WTC11 (cell line): ENCODE data around the gene ABTB2.

ENCODE experiments used
- FOXK1 ChIP-seq: sonication (generic); formaldehyde crosslinking; IDR thresholded peaks from 2 replicates; pipeline ENCODE4 v1.8.0; 2022; ENCODE audit warnings: mild to moderate bottlenecking, moderate library complexity, missing genetic modification reagents
- NR2C2 ChIP-seq: sonication (generic); formaldehyde crosslinking; IDR thresholded peaks from 2 replicates; pipeline ENCODE4 v1.8.0; 2022; ENCODE audit warnings: mild to moderate bottlenecking, missing genetic modification reagents
- TEAD4 ChIP-seq: sonication (generic); formaldehyde crosslinking; IDR thresholded peaks from 2 replicates; pipeline ENCODE4 v1.8.0; 2022; ENCODE audit warnings: mild to moderate bottlenecking, missing genetic modification reagents
- ZNF232 ChIP-seq: sonication (generic); formaldehyde crosslinking; IDR thresholded peaks from 2 replicates; pipeline ENCODE4 v1.8.0; 2022; ENCODE audit warnings: mild to moderate bottlenecking, missing genetic modification reagents
- TF ChIP-seq, protein P1 (sequence below): fragments of 200-600 bp; IDR thresholded peaks from 2 replicates; pipeline ENCODE4 v1.8.0; 2022; ENCODE audit warnings: antibody characterized with exemption
- TF ChIP-seq, protein P2 (sequence below): sonication (generic); formaldehyde crosslinking; IDR thresholded peaks from 2 replicates; pipeline ENCODE4 v1.8.1; 2023; ENCODE audit warnings: mild to moderate bottlenecking, missing genetic modification reagents, borderline replicate concordance
- TF ChIP-seq, protein P3 (sequence below): sonication (generic); formaldehyde crosslinking; IDR thresholded peaks from 2 replicates; pipeline ENCODE4 v1.8.1; 2023; ENCODE audit warnings: mild to moderate bottlenecking, missing genetic modification reagents

DNA sequence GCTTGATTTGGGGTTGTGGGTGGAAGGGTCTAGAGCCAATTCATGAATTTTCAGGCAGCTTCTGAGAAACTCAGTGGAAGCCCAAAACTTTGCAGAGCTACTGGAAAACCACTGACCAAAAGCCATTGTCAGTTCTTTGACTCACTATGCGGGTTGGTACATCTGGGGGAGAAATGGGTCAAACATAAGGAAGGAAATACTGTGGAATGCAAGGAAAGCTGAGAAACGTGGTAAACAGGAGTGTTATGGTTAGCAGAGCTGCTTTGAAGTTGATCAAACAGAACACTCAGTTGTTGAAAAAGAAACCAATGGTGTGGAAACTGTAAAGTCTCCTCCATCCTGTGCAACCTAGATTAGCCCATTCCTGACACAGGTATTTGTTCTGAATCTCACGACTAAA, 6.3 kb upstream of the ABTB2 start:
- no peak for TF ChIP-seq FOXK1
- TF ChIP-seq TEAD4 (CRISPR knock-in tag) = no peak
- TF ChIP-seq, protein P1, sequence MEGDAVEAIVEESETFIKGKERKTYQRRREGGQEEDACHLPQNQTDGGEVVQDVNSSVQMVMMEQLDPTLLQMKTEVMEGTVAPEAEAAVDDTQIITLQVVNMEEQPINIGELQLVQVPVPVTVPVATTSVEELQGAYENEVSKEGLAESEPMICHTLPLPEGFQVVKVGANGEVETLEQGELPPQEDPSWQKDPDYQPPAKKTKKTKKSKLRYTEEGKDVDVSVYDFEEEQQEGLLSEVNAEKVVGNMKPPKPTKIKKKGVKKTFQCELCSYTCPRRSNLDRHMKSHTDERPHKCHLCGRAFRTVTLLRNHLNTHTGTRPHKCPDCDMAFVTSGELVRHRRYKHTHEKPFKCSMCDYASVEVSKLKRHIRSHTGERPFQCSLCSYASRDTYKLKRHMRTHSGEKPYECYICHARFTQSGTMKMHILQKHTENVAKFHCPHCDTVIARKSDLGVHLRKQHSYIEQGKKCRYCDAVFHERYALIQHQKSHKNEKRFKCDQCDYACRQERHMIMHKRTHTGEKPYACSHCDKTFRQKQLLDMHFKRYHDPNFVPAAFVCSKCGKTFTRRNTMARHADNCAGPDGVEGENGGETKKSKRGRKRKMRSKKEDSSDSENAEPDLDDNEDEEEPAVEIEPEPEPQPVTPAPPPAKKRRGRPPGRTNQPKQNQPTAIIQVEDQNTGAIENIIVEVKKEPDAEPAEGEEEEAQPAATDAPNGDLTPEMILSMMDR = no peak
- TF ChIP-seq, protein P2, sequence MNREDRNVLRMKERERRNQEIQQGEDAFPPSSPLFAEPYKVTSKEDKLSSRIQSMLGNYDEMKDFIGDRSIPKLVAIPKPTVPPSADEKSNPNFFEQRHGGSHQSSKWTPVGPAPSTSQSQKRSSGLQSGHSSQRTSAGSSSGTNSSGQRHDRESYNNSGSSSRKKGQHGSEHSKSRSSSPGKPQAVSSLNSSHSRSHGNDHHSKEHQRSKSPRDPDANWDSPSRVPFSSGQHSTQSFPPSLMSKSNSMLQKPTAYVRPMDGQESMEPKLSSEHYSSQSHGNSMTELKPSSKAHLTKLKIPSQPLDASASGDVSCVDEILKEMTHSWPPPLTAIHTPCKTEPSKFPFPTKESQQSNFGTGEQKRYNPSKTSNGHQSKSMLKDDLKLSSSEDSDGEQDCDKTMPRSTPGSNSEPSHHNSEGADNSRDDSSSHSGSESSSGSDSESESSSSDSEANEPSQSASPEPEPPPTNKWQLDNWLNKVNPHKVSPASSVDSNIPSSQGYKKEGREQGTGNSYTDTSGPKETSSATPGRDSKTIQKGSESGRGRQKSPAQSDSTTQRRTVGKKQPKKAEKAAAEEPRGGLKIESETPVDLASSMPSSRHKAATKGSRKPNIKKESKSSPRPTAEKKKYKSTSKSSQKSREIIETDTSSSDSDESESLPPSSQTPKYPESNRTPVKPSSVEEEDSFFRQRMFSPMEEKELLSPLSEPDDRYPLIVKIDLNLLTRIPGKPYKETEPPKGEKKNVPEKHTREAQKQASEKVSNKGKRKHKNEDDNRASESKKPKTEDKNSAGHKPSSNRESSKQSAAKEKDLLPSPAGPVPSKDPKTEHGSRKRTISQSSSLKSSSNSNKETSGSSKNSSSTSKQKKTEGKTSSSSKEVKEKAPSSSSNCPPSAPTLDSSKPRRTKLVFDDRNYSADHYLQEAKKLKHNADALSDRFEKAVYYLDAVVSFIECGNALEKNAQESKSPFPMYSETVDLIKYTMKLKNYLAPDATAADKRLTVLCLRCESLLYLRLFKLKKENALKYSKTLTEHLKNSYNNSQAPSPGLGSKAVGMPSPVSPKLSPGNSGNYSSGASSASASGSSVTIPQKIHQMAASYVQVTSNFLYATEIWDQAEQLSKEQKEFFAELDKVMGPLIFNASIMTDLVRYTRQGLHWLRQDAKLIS (CRISPR knock-in tag) = no peak
- no peak for TF ChIP-seq NR2C2
- TF ChIP-seq ZNF232 = no peak
- TF ChIP-seq, protein P3, sequence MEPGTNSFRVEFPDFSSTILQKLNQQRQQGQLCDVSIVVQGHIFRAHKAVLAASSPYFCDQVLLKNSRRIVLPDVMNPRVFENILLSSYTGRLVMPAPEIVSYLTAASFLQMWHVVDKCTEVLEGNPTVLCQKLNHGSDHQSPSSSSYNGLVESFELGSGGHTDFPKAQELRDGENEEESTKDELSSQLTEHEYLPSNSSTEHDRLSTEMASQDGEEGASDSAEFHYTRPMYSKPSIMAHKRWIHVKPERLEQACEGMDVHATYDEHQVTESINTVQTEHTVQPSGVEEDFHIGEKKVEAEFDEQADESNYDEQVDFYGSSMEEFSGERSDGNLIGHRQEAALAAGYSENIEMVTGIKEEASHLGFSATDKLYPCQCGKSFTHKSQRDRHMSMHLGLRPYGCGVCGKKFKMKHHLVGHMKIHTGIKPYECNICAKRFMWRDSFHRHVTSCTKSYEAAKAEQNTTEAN (CRISPR knock-in tag) = no peak
